KMS-11 (cell line): ENCODE measurements around the gene C3orf52.

Experiments used
- H2AFZ ChIP-seq: fragments of 200-600 bp; sonication (generic); 2 replicates; pipeline ENCODE4 v1.6.1; 2016; ENCODE audit warnings: antibody characterized with exemption, mixed run types, low read depth
- H3K27ac ChIP-seq: fragments of 200-600 bp; sonication (generic); 2 replicates; pipeline ENCODE4 v1.6.1; 2016; ENCODE audit warnings: mild to moderate bottlenecking, mixed run types
- H3K27me3 ChIP-seq: fragments of 200-600 bp; sonication (generic); 2 replicates; pipeline ENCODE4 v1.6.1; 2017; ENCODE audit warnings: mild to moderate bottlenecking, low read depth, mixed run types, moderate library complexity; ENCODE audit not compliant: insufficient read depth
- H3K36me3 ChIP-seq: fragments of 200-600 bp; sonication (generic); 2 replicates; pipeline ENCODE4 v1.6.1; 2017; ENCODE audit warnings: mild to moderate bottlenecking, mixed run types; ENCODE audit not compliant: insufficient read depth
- H3K4me1 ChIP-seq: fragments of 200-600 bp; sonication (generic); 2 replicates; pipeline ENCODE4 v1.6.1; 2016; ENCODE audit warnings: mild to moderate bottlenecking, low read depth, mixed run types; ENCODE audit not compliant: poor library complexity, severe bottlenecking
- H3K4me2 ChIP-seq: fragments of 200-600 bp; sonication (generic); 2 replicates; pipeline ENCODE4 v1.7.0; 2016; ENCODE audit warnings: mild to moderate bottlenecking, mixed run types
- H3K4me3 ChIP-seq: fragments of 200-600 bp; sonication (generic); IDR thresholded peaks from 2 replicates; pipeline ENCODE4 v1.6.1; 2017; ENCODE audit warnings: low read depth, low read length, mixed read lengths; ENCODE audit not compliant: insufficient read depth
- H3K79me2 ChIP-seq: fragments of 200-600 bp; sonication (generic); 2 replicates; pipeline ENCODE4 v1.6.1; 2016; ENCODE audit warnings: low read depth, mixed run types; ENCODE audit not compliant: insufficient read depth
- H3K9ac ChIP-seq: fragments of 200-600 bp; sonication (generic); 2 replicates; pipeline ENCODE4 v1.6.1; 2016; ENCODE audit warnings: mild to moderate bottlenecking, mixed run types
- H4K20me1 ChIP-seq: fragments of 200-600 bp; sonication (generic); 2 replicates; pipeline ENCODE4 v1.6.1; 2016; ENCODE audit warnings: mild to moderate bottlenecking, mixed run types; ENCODE audit not compliant: insufficient read depth
- TF ChIP-seq, protein P1 (sequence below): fragments of 200-600 bp; sonication (generic); conservative IDR thresholded peaks from 2 replicates; pipeline ENCODE4 v1.6.1; 2017; ENCODE audit warnings: low read depth, mild to moderate bottlenecking, antibody characterized with exemption, low read length, moderate library complexity, mixed read lengths

The C3orf52 gene

GRCh38 chr3:112127522-112128494, 41.6 kb downstream of the C3orf52 start:
- Histone ChIP-seq H3K36me3 (no peaks in the 10 kb centered on the region), H3K27ac (no peak overlapping the region)

GRCh38 chr3:112128843-112129727, 42.9 kb downstream of the C3orf52 start:
- no peaks in the 10 kb centered on the region for H4K20me1 ChIP-seq
- H3K79me2 ChIP-seq = no peaks in the 10 kb centered on the region
- TF ChIP-seq, protein P1, sequence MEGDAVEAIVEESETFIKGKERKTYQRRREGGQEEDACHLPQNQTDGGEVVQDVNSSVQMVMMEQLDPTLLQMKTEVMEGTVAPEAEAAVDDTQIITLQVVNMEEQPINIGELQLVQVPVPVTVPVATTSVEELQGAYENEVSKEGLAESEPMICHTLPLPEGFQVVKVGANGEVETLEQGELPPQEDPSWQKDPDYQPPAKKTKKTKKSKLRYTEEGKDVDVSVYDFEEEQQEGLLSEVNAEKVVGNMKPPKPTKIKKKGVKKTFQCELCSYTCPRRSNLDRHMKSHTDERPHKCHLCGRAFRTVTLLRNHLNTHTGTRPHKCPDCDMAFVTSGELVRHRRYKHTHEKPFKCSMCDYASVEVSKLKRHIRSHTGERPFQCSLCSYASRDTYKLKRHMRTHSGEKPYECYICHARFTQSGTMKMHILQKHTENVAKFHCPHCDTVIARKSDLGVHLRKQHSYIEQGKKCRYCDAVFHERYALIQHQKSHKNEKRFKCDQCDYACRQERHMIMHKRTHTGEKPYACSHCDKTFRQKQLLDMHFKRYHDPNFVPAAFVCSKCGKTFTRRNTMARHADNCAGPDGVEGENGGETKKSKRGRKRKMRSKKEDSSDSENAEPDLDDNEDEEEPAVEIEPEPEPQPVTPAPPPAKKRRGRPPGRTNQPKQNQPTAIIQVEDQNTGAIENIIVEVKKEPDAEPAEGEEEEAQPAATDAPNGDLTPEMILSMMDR = no peak
- no peaks in the 10 kb centered on the region for H3K36me3 ChIP-seq
- no peak overlapping the region for H2AFZ ChIP-seq
- H3K27me3 ChIP-seq = no peaks in the 10 kb centered on the region
- H3K4me3 ChIP-seq = no peak overlapping the region
- no peak overlapping the region for H3K4me2 ChIP-seq
- H3K4me1 ChIP-seq = peaks cover 25% of the 10 kb centered on the region
- H3K9ac ChIP-seq = no peak overlapping the region
- no peak overlapping the region for H3K27ac ChIP-seq

More at GRCh38 chr3:112127522-112128494, 41.6 kb downstream of the C3orf52 start:
- Histone ChIP-seq H3K9ac (no peak overlapping the region), H3K4me3 (no peak overlapping the region), H3K4me2 (no peak overlapping the region), H3K79me2 (no peaks in the 10 kb centered on the region), H3K27me3 (no peaks in the 10 kb centered on the region), H2AFZ (no peak overlapping the region), H4K20me1 (no peaks in the 10 kb centered on the region), H3K4me1 (peaks cover 14% of the 10 kb centered on the region)
- TF ChIP-seq, protein P1 = no peak

DNA sequence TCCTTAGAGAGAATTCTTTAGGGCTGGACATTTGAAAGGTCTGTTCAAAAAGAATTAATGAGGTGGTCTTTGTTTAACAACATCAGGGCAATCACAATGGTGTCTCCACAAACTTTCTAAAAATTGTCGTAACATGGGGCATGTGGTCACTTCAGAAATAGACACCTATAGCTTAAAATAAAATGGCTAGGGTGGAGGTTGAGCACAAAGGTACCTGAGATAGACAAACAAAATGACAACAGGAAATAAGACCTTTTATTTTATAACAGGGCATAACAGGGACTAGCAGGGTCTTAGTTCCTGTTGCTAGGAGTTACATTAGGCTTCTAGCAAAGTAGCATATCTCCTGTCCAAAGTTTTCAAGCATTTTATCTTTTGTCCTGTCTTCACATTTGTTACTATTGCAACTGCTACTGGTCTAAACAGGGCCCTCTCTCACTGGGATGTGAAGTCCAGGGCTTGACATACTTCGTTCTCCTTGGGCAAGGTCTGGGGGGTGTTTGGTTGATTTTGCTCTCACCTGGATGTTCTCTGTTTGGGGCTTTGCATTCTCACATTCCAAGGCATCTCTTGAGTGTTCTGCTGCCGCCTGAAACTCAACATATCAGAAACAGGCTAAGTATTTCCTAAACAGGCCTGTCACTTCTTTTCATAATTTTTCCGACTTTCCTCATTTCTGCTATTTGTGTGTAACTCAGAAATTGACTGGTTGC, 43.9 kb downstream of the C3orf52 start:
- H3K4me1 ChIP-seq = peaks cover 35% of the 10 kb centered on the region
- H3K27me3 ChIP-seq = no peaks in the 10 kb centered on the region
- H3K36me3 ChIP-seq = no peaks in the 10 kb centered on the region
- H3K9ac ChIP-seq = no peak overlapping the region
- H4K20me1 ChIP-seq = no peaks in the 10 kb centered on the region
- H3K4me2 ChIP-seq = no peak overlapping the region
- no peak overlapping the region for H3K4me3 ChIP-seq
- TF ChIP-seq, protein P1 = no peak
- no peak overlapping the region for H2AFZ ChIP-seq
- no peak overlapping the region for H3K27ac ChIP-seq
- no peaks in the 10 kb centered on the region for H3K79me2 ChIP-seq

- TF ChIP-seq, protein P1 = no peak
- H3K9ac ChIP-seq = no peak overlapping the region
- no peaks in the 10 kb centered on the region for H3K27me3 ChIP-seq
- H3K4me2 ChIP-seq = no peak overlapping the region
- H3K79me2 ChIP-seq = no peaks in the 10 kb centered on the region
- peaks cover 41% of the 10 kb centered on the region for H3K4me1 ChIP-seq
- no peaks in the 10 kb centered on the region for H4K20me1 ChIP-seq
- H3K36me3 ChIP-seq = no peaks in the 10 kb centered on the region
- H3K4me3 ChIP-seq = no peak overlapping the region
- no peak overlapping the region for H2AFZ ChIP-seq
- H3K27ac ChIP-seq = no peak overlapping the region
Observed at GRCh38 chr3:112130638-112130993, 44.4 kb downstream of the C3orf52 start.
